ENCODE measurements around the gene THRB. TPM values are rescaled to one million over a fixed set of nuclear protein-coding genes. Genes with fewer than 3 reads are reported as not detected.

THRB gene
- 10 to 100 TPM; 25.1 to 75.5 (median 59.8) TPM for total RNA-seq
- long read RNA-seq, donor 1, full-length matches to known transcripts, result 2 of 23 reads
- long read RNA-seq, donor 1, partial matches to known transcripts, result 2 of 23 reads
- long read RNA-seq, donor 1, other reads (novel, unspliced or antisense), result 19 of 23 reads
- long read RNA-seq, donor 2, full-length matches to known transcripts, result 1 of 5 reads
- long read RNA-seq, donor 2, partial matches to known transcripts, result 1 of 5 reads
- long read RNA-seq, donor 2, other reads (novel, unspliced or antisense), result 3 of 5 reads

- peaks cover 7% of the 10 kb centered on the region for H3K4me1 ChIP-seq (ENCODE audit: low read depth)
- peak within 1 kb of the TSS; percentile 46 for H3K4me3 ChIP-seq
- TF ChIP-seq CTCF (IDR thresholded peaks at IDR 0.05), result peak; percentile 9
- H3K36me3 ChIP-seq (ENCODE audit: low read depth), result no peaks in the 10 kb centered on the region
- ATAC-seq (peak; percentile 82), DNase-seq (peak; percentile 80 to 86 (median 80))
- H3K9me3 ChIP-seq, result no peaks in the 10 kb centered on the region
- intact Hi-C loops (cut with DNase I, micrococcal nuclease), result loop anchor here in 1 of 2 donors (10.0 kb wide), 1 partner anchor 230 kb away; no protein-coding TSS in a partner anchor
These were observed at the start of gene THRB for GRCh38 chr3:24494618-24495325. THRB (minus strand) TSS chr3:24494850.

GRCh38 chr3:24541935-24542334 is 47.3 kb upstream of the THRB start:
- ATAC-seq (no peak), DNase-seq (no peak)
- no peaks in the 10 kb centered on the region for H3K4me1 ChIP-seq (ENCODE audit: low read depth)
- H3K36me3 ChIP-seq (ENCODE audit: low read depth), result no peaks in the 10 kb centered on the region
- H3K4me3 ChIP-seq, result no peak overlapping the region
- intact Hi-C loops (cut with DNase I, micrococcal nuclease), result no loop called here
- H3K9me3 ChIP-seq, result no peaks in the 10 kb centered on the region
- TF ChIP-seq CTCF (IDR thresholded peaks at IDR 0.05), result no peak

DNA sequence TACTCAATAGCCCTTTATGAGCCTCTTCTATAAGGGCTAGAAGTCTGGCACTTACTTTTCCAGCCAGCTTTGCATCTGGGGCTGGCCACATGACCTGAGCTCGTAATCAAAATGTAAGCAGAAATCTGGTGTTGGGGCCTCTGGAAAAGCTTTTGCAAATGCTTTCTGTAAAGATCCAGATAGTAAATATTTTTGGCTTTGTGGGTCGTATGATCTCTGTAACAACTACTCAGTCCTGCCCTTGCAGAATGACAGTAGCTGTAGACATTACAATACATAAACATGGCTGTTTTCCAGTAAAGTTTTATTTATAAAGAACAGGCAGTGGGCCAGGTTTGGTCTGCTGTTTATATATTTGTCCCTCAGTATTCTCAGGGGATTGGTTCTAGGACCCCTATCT is 46.2 kb upstream of the THRB start:
- DNase-seq, result no peak
- Histone ChIP-seq H3K36me3 (ENCODE audit: low read depth) (no peaks in the 10 kb centered on the region), H3K9me3 (no peaks in the 10 kb centered on the region), H3K4me3 (no peak overlapping the region), H3K4me1 (ENCODE audit: low read depth) (no peaks in the 10 kb centered on the region)
- no peak for ATAC-seq
- TF ChIP-seq CTCF (IDR thresholded peaks at IDR 0.05), result no peak
- intact Hi-C loops (cut with DNase I, micrococcal nuclease), result no loop called here

DNA sequence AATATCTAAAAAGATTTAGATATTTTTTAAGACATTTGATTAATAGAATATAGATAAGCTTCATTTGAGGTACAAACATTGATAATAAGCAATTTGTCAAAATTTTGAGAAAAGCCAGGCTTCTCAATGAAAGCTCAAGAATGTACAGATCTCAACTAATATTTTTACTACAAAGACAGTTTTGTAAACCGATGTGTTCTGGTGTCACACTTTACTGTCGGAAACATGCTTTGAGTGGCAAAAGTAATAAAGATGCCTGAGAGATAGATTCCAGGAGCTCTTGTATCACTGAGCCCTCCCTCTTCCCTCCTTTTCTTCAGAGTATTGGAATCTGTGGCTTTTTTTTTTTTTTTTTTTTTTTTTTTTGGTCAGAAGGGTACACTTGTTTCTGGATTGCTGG is 45.0 kb upstream of the THRB start:
- TF ChIP-seq CTCF (IDR thresholded peaks at IDR 0.05), result no peak
- DNase-seq (no peak), ATAC-seq (no peak)
- H3K4me1 ChIP-seq (ENCODE audit: low read depth), result no peaks in the 10 kb centered on the region
- no peaks in the 10 kb centered on the region for H3K9me3 ChIP-seq
- no peaks in the 10 kb centered on the region for H3K36me3 ChIP-seq (ENCODE audit: low read depth)
- no peak overlapping the region for H3K4me3 ChIP-seq
- intact Hi-C loops (cut with DNase I, micrococcal nuclease), result no loop called here

DNA sequence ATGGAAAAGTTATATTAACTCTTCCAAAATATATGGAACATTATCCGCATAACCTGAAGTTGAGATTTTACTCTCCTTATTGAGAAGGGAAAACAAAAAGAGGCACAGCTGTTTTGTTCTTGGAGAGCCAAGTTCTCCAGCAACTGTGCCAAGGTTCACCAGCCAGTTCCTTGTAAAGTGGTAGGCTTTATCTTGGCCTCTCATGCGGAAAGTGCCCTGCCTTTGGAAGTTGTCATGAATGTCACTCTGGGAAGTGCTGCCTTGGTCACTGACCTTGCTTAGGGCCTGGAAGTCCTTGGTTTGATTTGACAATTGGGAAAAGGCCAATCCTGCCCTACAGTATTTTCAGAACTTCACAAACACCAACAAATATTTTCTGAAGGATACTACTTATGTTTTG is 44.2 kb upstream of the THRB start:
- intact Hi-C loops (cut with DNase I, micrococcal nuclease), result no loop called here
- peak in 2 of 3 donors; percentile 46 to 75 for DNase-seq
- no peak for TF ChIP-seq CTCF (IDR thresholded peaks at IDR 0.05)
- ATAC-seq, result peak; percentile 92
- H3K9me3 ChIP-seq, result no peaks in the 10 kb centered on the region
- H3K36me3 ChIP-seq (ENCODE audit: low read depth), result no peaks in the 10 kb centered on the region
- no peak overlapping the region for H3K4me3 ChIP-seq
- no peaks in the 10 kb centered on the region for H3K4me1 ChIP-seq (ENCODE audit: low read depth)
